ENCODE data around the gene TNK1.

TNK1 gene

GRCh38 chr17:7393613-7394451 lies 12.9 kb downstream of the TNK1 start:
- Histone ChIP-seq H3K36me3 (ENCODE audit: insufficient read depth, low read length) (peaks cover 6% of the 10 kb centered on the region), H3K4me1 (ENCODE audit: insufficient read depth, low read length) (peaks cover 8% of the 10 kb centered on the region), H3K9ac (ENCODE audit: low read length) (peak overlapping the region; percentile 68), H3K4me3 (ENCODE audit: low read depth in 1 of 2, low read length in 2 of 2) (peak overlapping the region; percentile 86 to 91), H3K27me3 (ENCODE audit: control insufficient read depth in 1 of 2, insufficient read depth in 2 of 2, low read length in 2 of 2) (no peaks in the 10 kb centered on the region), H3K9me3 (ENCODE audit: low read length) (no peaks in the 10 kb centered on the region), H3K27ac (ENCODE audit: low read depth, low read length) (peak overlapping the region; percentile 77)

- peak within 1 kb of the TSS; percentile 77 for H3K27ac ChIP-seq (ENCODE audit: low read depth, low read length)
- peaks cover 6% of the 10 kb centered on the region for H3K36me3 ChIP-seq (ENCODE audit: insufficient read depth, low read length)
- H3K4me3 ChIP-seq (ENCODE audit: low read depth in 1 of 2, low read length in 2 of 2) = peak within 1 kb of the TSS; percentile 86 to 91
- H3K27me3 ChIP-seq (ENCODE audit: control insufficient read depth in 1 of 2, insufficient read depth in 2 of 2, low read length in 2 of 2) = no peaks in the 10 kb centered on the region
- peak within 1 kb of the TSS; percentile 68 for H3K9ac ChIP-seq (ENCODE audit: low read length)
- H3K4me1 ChIP-seq (ENCODE audit: insufficient read depth, low read length) = peaks cover 8% of the 10 kb centered on the region
- H3K9me3 ChIP-seq (ENCODE audit: low read length) = no peaks in the 10 kb centered on the region
Measured at GRCh38 chr17:7394452-7395191, 13.7 kb downstream of the TNK1 start, which contains the start of gene PLSCR3. PLSCR3 (minus strand) TSS chr17:7394525; CDS start chr17:7394110, 415 bp downstream.

- H3K36me3 ChIP-seq (ENCODE audit: insufficient read depth, low read length) = peaks cover 6% of the 10 kb centered on the region
- H3K4me1 ChIP-seq (ENCODE audit: insufficient read depth, low read length) = peaks cover 8% of the 10 kb centered on the region
- no peak overlapping the region for H3K4me3 ChIP-seq (ENCODE audit: low read depth in 1 of 2, low read length in 2 of 2)
- no peaks in the 10 kb centered on the region for H3K9me3 ChIP-seq (ENCODE audit: low read length)
- H3K27ac ChIP-seq (ENCODE audit: low read depth, low read length) = no peak overlapping the region
- no peak overlapping the region for H3K9ac ChIP-seq (ENCODE audit: low read length)
- H3K27me3 ChIP-seq (ENCODE audit: control insufficient read depth in 1 of 2, insufficient read depth in 2 of 2, low read length in 2 of 2) = no peaks in the 10 kb centered on the region
Measured at GRCh38 chr17:7396147-7396546, 15.3 kb downstream of the TNK1 start.

GRCh38 chr17:7398612-7399011 lies 17.7 kb downstream of the TNK1 start:
- no peak overlapping the region for H3K27ac ChIP-seq (ENCODE audit: low read depth, low read length)
- H3K36me3 ChIP-seq (ENCODE audit: insufficient read depth, low read length) = no peaks in the 10 kb centered on the region
- H3K9me3 ChIP-seq (ENCODE audit: low read length) = no peaks in the 10 kb centered on the region
- no peak overlapping the region for H3K4me3 ChIP-seq (ENCODE audit: low read depth in 1 of 2, low read length in 2 of 2)
- H3K9ac ChIP-seq (ENCODE audit: low read length) = no peak overlapping the region
- no peaks in the 10 kb centered on the region for H3K27me3 ChIP-seq (ENCODE audit: control insufficient read depth in 1 of 2, insufficient read depth in 2 of 2, low read length in 2 of 2)
- peaks cover 10% of the 10 kb centered on the region for H3K4me1 ChIP-seq (ENCODE audit: insufficient read depth, low read length)

GRCh38 chr17:7403043-7403726 lies 22.3 kb downstream of the TNK1 start:
- Histone ChIP-seq H3K9me3 (ENCODE audit: low read length) (no peaks in the 10 kb centered on the region), H3K27ac (ENCODE audit: low read depth, low read length) (peak overlapping the region; percentile 93), H3K4me3 (ENCODE audit: low read depth in 1 of 2, low read length in 2 of 2) (peak overlapping the region; percentile 71 to 82), H3K9ac (ENCODE audit: low read length) (peak overlapping the region; percentile 56), H3K27me3 (ENCODE audit: control insufficient read depth in 1 of 2, insufficient read depth in 2 of 2, low read length in 2 of 2) (no peaks in the 10 kb centered on the region), H3K4me1 (ENCODE audit: insufficient read depth, low read length) (peaks cover 15% of the 10 kb centered on the region), H3K36me3 (ENCODE audit: insufficient read depth, low read length) (no peaks in the 10 kb centered on the region)

- H3K9me3 ChIP-seq (ENCODE audit: low read length) = no peaks in the 10 kb centered on the region
- H3K9ac ChIP-seq (ENCODE audit: low read length) = peak overlapping the region; percentile 56
- peak overlapping the region; percentile 93 for H3K27ac ChIP-seq (ENCODE audit: low read depth, low read length)
- H3K4me3 ChIP-seq (ENCODE audit: low read depth in 1 of 2, low read length in 2 of 2) = peak overlapping the region; percentile 71 to 82
- H3K4me1 ChIP-seq (ENCODE audit: insufficient read depth, low read length) = peaks cover 15% of the 10 kb centered on the region
- H3K27me3 ChIP-seq (ENCODE audit: control insufficient read depth in 1 of 2, insufficient read depth in 2 of 2, low read length in 2 of 2) = no peaks in the 10 kb centered on the region
- H3K36me3 ChIP-seq (ENCODE audit: insufficient read depth, low read length) = no peaks in the 10 kb centered on the region
Measured at GRCh38 chr17:7403727-7403976, 22.8 kb downstream of the TNK1 start.

GRCh38 chr17:7403977-7404736 lies 23.3 kb downstream of the TNK1 start, which contains the start of gene TMEM256:
TMEM256 (minus strand) TSS chr17:7404097; CDS start chr17:7404084, 13 bp downstream.
- Histone ChIP-seq H3K9ac (ENCODE audit: low read length) (peak within 1 kb of the TSS; percentile 57), H3K36me3 (ENCODE audit: insufficient read depth, low read length) (no peaks in the 10 kb centered on the region), H3K27me3 (ENCODE audit: control insufficient read depth in 1 of 2, insufficient read depth in 2 of 2, low read length in 2 of 2) (no peaks in the 10 kb centered on the region), H3K4me1 (ENCODE audit: insufficient read depth, low read length) (peaks cover 15% of the 10 kb centered on the region), H3K27ac (ENCODE audit: low read depth, low read length) (peak within 1 kb of the TSS; percentile 93), H3K9me3 (ENCODE audit: low read length) (no peaks in the 10 kb centered on the region), H3K4me3 (ENCODE audit: low read depth in 1 of 2, low read length in 2 of 2) (peak within 1 kb of the TSS; percentile 77 to 82)

GRCh38 chr17:7404737-7405349 lies 24.0 kb downstream of the TNK1 start:
- Histone ChIP-seq H3K27ac (ENCODE audit: low read depth, low read length) (peak overlapping the region; percentile 45), H3K36me3 (ENCODE audit: insufficient read depth, low read length) (no peaks in the 10 kb centered on the region), H3K9ac (ENCODE audit: low read length) (peak overlapping the region; percentile 57)

GRCh38 chr17:7405350-7406234 lies 24.7 kb downstream of the TNK1 start:
- Histone ChIP-seq H3K36me3 (ENCODE audit: insufficient read depth, low read length) (no peaks in the 10 kb centered on the region), H3K27me3 (ENCODE audit: control insufficient read depth in 1 of 2, insufficient read depth in 2 of 2, low read length in 2 of 2) (no peaks in the 10 kb centered on the region), H3K4me3 (ENCODE audit: low read depth in 1 of 2, low read length in 2 of 2) (peak overlapping the region; percentile 71 to 77), H3K9me3 (ENCODE audit: low read length) (no peaks in the 10 kb centered on the region), H3K4me1 (ENCODE audit: insufficient read depth, low read length) (peaks cover 15% of the 10 kb centered on the region), H3K27ac (ENCODE audit: low read depth, low read length) (peak overlapping the region; percentile 45), H3K9ac (ENCODE audit: low read length) (peak overlapping the region; percentile 57)

More at GRCh38 chr17:7404737-7405349, 24.0 kb downstream of the TNK1 start:
- Histone ChIP-seq H3K4me1 (ENCODE audit: insufficient read depth, low read length) (peaks cover 15% of the 10 kb centered on the region), H3K27me3 (ENCODE audit: control insufficient read depth in 1 of 2, insufficient read depth in 2 of 2, low read length in 2 of 2) (no peaks in the 10 kb centered on the region), H3K4me3 (ENCODE audit: low read depth in 1 of 2, low read length in 2 of 2) (peak overlapping the region; percentile 71 to 77), H3K9me3 (ENCODE audit: low read length) (no peaks in the 10 kb centered on the region)
